ENCODE data around the gene CCT3.
"Not testable (repeated sequence)": the region's sequence is repeated elsewhere in the genome, so short reads cannot be mapped to it uniquely, and the experiment has no call there.

Gene CCT3

DNA sequence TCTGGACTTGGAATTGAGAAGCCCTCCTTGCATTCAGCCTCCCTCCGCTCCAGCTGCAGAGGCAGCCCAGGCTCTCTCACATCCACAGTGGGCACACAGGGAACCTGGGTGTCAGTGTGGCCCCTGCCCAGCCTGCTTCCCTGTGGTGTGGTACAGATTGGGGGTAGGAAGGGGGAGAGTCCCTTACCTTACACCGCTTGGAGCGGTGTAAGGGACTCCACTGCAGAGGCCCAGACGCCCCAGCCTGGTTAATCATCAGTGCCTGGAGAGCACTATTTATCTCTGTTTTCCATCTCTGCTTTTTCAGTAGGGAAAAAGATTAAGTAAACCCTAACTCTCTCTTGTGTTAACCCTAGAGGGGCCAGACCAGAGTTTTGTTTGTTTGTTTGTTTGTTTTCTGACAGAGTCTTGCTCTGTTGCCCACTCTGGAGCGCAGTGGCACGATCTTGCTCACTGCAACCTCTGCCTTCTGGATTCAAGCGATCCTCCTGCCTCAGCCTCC is 30.1 kb upstream of the CCT3 start:
- DNase-seq = no peak

GRCh38 chr1:156367383-156368156 is 29.5 kb upstream of the CCT3 start:
- no peak for DNase-seq

DNA sequence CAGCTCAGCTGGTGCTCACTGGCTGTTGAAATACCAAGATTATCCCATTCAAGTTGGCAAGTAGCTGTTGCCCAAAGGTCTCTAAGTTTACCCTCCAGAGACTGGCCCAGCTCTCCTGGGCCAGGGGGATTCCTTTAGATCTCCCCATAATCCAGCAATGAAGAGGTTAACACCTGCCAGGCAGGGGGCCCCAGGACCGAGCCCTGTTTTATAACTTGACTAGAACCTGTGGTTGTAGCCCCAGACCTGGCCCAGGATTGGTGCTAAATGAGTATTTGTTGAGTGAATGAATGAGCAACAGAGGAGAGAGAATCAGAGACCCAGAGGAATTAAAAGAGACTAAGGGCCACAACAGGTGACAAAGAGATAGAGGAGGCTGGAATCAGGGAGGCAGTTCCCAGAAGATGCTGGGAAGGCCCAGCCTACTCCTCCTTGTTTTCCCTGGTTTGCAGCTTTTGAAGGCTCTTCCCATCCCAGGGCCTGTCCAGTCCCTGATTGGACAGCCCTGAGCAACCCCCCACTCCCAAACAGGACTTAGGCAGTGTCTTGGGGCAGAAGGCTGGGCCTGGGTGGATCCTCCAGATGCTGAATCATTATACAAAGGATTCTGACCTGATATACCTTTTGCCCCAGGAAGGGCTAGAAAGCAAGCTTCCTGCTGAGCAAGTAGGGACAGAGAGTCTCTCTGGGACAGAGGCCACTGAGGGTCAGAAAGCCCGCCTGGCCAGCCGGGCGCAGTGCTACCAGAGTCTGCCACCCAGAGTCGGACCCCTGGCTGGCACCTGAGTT is 28.5 kb upstream of the CCT3 start:
- no peak for DNase-seq

DNA sequence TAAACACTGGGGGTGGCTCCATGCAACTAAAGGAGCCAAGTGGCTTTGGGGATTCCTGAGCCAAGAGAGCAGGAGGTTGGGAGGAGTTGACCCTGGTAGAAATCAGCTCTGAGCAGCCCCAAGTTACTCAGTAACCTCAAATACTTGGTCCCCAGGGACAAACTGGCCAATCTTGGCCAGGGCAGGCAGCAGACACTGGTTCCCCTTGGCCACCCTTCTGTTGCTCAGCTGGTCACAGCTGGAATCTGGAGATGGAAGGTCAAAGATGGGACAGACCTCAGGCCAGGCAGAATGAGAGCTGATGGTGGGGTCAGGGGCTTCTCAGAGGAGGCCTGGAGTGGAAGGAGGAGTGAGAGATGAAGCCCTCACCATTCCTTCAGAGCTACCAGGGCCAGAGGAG is 27.7 kb upstream of the CCT3 start:
- DNase-seq = no peak

DNA sequence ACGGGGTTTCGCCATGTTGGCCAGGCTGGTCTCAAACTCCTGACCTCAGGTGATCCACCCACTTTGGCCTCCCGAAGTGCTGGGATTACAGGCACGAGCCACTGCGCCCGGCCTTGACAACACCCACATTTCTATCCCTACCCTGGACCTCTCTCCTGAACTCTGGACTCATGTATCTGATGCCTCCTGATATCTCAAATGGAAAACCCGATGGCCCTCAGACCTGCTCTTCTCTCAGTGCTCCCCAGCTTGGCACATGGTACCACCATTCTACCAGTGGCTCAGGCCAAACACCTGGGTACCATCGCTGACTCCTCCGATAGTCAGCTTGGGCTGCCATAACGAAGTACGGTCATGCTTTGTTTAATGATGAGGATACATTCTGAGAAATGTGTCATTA is 22.4 kb upstream of the CCT3 start:
- DNase-seq = no peak

DNA sequence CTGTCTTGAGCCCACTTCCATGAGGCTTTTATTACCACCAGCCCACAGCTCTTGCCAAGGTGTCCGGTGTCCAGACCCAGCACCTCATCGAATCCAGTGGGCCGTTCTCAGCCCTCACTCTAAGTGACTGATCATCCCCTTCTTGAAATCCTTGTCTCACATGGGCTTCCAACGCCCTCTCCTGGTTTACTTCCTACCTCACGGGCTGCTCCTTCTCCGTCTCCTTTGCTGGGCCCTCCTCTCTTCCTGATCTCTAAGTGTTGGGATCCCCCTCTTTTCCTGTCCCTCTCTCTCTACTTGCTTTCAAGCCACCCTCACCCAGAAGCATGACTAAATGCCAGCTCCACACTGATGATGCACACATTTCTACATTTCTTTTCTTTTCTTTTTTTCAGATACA is 21.9 kb upstream of the CCT3 start:
- DNase-seq = peak; percentile 45

GRCh38 chr1:156359249-156359648 is 21.2 kb upstream of the CCT3 start:
- DNase-seq = no peak

DNA sequence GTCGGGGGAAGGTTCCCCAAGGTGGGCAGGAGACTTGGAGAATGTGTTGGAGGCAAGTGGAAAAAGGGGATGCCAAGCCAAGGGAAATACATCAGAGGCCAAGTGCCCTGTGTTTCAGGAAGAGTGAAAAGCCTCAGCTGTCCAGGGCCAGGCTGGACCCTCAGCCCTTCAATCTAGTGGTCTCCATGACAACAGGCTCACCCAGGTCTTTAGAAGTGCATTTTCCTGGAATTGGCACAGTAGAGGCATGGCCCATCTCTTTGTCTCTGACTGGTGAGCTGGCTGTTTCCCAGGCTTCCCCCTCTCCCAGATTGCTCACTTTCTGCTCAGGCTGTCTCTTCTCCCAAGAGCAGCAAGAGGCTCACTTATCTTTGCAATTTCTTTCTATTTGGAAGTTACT is 20.5 kb upstream of the CCT3 start:
- no peak for DNase-seq

- no peak for DNase-seq
Observed at GRCh38 chr1:156357977-156358376, 19.9 kb upstream of the CCT3 start.

DNA sequence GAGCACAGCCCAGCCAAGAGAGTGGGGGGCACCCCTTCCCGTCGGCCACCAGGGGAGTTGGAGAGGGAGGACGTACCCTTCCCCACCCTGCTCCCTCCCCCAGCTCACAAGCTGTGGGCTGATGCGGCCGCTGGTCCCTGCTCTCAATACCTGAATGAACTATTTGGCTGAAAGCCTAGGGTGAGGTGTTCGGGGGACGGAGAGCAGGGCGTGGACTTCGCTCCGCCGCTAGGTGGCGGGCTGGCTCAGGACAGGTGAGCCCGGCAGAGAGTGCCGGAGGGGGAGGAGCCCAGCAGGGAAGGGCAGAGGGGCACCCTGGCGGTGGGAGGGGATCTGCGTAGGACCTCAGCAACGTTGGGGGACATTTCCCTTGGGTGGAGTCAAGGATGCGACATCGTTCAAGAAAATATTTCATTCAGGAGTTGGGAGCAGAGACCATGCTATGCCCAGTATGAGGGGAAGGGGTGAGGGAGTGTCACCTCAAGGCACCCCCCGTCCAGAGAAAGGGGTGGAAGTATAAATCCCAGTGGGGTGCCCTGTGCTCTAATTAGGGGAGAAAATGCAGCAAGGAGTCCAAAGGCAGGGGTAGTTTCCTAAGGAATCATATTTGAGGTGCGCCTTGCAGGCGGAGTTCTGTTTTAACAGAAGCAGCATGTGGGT is 18.9 kb upstream of the CCT3 start:
- peak; percentile 92 for DNase-seq

GRCh38 chr1:156356262-156356874 is 18.3 kb upstream of the CCT3 start:
- peak; percentile 28 for DNase-seq

DNA sequence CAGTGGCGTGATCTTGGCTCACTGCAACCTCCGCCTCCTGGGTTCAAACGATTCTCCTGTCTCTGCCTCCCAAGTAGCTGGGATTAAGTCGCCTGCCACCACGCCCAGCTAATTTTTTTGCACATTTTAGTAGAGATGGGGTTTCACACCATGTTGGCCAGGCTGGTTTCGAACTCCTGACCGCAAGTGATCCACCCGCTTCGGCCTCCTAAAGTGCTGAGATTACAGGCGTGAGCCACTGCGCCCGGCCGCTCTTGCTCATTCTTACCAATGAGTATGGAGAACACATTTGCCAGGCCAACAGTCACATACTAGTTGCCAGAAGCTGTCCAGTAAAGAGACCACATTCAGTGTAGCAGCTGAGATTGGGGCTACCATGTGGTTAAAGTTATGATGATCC is 14.4 kb upstream of the CCT3 start:
- not testable (repeated sequence) for DNase-seq

- no peak for DNase-seq
Observed at GRCh38 chr1:156347331-156347730, 9.2 kb upstream of the CCT3 start.

GRCh38 chr1:156346636-156347035 is 8.5 kb upstream of the CCT3 start:
- DNase-seq = no peak

- DNase-seq = not testable (repeated sequence)
Observed at GRCh38 chr1:156346035-156346434, 7.9 kb upstream of the CCT3 start.

- no peak for DNase-seq
Observed at GRCh38 chr1:156344409-156344808, 6.3 kb upstream of the CCT3 start.

GRCh38 chr1:156342166-156342955 is 4.3 kb upstream of the CCT3 start:
- DNase-seq = no peak

DNA sequence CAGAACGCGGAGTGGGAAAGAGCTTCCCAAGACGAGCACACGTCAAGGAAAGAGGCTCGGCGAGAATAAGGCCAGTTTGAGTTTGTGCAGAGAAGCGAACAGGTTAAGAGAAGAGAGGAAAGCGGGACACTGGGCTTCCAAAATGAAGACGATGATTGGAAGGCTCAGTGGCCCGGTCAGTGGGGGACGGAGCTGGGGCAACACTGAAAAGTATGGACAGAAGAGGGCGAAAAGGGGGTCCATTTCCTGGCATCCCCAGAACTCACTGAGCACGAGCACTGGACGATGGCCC is 258 bp downstream of the CCT3 start:
- no peak for DNase-seq

GRCh38 chr1:156337052-156337887 is 822 bp downstream of the CCT3 start:
- peak; percentile 30 for DNase-seq

DNA sequence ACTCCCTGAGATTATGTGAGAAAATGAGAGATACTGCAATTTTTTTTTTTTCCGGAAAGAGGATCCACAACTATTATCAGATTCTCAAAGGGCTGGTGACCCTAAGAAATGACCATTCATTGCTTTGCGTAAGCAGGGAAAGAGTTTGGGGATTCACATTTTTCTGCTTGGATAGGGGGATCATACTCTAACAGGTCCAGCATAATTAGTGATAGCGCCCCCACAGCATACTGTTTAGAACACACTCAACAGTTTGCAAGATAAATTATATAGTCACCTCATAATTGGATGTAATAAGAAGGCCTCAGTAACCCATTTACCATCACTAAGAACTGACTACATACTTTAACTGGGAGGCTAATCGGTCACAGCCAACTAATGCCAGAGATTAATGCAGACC is 1.9 kb downstream of the CCT3 start:
- peak; percentile 28 for DNase-seq

GRCh38 chr1:156323179-156323578 is 14.9 kb downstream of the CCT3 start:
- not testable (repeated sequence) for DNase-seq

GRCh38 chr1:156320560-156320959 is 17.5 kb downstream of the CCT3 start:
- no peak for DNase-seq

Data from NCI-H69 (cell line).